IMR-90 (cell line): ENCODE data around the gene CYSTM1.

Experiments used
- CTCF ChIP-seq: conservative IDR thresholded peaks from 2 replicates; pipeline ENCODE4 v1.5.1; 2012; ENCODE audit warnings: mild to moderate bottlenecking, low read depth, low read length, improper control_type of control experiment
- POLR2A ChIP-seq: IDR thresholded peaks from 2 replicates; pipeline ENCODE4 v1.6.1; 2012; ENCODE audit warnings: mild to moderate bottlenecking, low read depth, low read length
- RFX5 ChIP-seq: IDR thresholded peaks from 2 replicates; pipeline ENCODE4 v1.8.0; 2012; ENCODE audit warnings: low read depth, mild to moderate bottlenecking, low read length, moderate library complexity

- TF ChIP-seq CTCF (no peak), POLR2A (no peak), RFX5 (no peak)
Observed at GRCh38 chr5:140197023-140197422, 22.0 kb downstream of the CYSTM1 start.
